IPS-NIHi7 (cell line): Measurements from ENCODE around the gene WWC1.
"Not testable (repeated sequence)": the region's sequence is repeated elsewhere in the genome, so short reads cannot be mapped to it uniquely, and the experiment has no call there.

Source experiments
- DNase-seq: peaks from one replicate; pipeline ENCODE4 v3.0.0; 2012; ENCODE audit warnings: mixed read lengths; ENCODE audit errors: extremely low spot score

WWC1 gene

DNA sequence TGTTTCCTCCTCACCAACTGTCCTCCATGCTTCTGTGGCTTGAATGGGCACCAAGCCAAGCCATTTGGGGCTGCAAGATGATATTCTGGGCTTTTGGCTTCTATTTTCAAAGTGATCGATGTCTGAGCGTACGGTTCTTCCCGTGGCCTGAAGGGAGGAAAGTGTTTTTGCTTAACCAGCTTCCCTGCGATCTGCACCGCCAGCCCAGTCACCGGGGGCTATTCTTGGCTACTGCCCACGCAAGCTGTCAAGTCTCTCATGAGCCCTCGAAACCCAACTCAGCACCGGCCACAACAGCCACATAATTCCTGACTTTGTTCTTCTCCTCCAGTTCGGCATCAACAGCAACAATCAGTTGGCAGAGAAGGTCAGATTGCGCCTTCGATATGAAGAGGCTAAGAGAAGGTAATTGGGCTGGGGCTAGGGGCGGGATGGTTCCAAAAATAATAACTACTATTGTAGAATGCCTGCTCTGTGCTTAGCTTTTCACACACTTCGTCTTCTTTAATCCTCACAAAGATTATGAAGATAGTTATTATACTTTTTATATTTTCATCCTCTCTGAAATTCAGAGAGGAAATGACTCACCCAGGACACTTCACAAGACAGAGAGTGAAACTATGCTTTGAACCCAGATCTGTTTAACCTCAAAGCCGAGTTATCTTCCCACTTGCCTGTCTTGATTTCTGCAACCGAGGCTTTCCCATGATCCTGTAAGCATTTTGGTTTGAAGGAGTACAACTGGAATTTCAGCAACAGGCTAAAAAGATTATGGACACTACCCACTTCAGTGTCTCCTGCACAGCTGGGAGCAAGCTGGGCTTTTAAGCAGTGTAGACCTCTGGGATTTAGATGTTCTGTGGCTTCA lies 118.4 kb downstream of the WWC1 start:
- DNase-seq = no peak

DNA sequence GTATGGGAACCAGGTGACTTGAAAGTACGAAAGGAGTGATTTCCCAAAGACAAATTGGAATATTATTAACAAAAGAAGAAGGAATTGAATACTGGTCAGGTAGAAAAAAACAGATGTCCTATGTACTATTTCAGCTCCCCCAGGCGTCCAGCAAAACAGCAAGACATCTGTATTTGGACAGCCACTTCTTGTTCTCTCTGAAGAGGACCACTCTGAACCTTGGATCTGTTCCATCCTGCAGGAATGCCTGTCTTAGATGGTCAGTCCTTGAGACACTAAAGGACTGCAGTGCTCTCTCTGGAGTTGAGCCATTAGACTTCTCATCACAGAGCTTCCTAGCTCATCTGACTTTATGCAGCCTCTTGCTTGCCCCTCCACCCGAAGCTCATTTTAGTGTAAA lies 120.4 kb downstream of the WWC1 start:
- no peak for DNase-seq

DNA sequence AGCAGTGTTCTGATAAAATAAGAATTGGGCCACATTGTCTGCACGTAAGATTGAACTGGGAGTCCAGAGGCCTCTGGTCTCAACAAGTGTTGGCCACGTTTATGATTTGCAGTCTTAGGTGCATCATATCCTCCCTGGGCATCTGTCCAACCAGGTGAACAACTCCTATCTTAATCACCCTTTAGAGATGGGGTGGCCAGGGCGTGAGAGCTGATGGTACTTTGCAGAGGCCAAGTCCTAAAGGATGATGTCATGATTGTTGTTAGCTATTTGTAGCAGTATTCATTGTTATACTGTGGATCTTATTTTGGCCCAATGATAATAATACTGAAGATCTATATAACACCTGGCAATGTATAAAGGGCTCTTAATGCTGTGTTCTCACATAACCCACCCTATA lies 121.6 kb downstream of the WWC1 start:
- DNase-seq = no peak

DNA sequence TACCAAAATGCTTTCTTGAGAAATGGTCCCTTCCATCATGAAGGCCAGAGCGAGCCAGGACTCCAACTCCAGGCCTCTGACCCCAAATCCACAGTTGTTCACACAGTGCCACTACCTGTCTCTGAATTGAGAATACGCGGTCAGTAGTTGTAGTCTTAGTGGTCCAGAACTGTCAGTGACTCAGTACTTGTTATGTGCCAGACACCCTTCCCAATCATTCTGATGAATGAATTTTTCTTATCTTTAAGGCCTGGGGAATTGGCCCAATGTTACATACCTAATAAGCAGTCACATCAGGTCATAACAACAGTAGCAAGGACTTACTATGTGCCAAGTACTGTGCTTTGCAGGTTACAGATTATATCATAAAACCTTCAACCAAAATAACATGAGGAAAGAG lies 122.2 kb downstream of the WWC1 start:
- DNase-seq = no peak

DNA sequence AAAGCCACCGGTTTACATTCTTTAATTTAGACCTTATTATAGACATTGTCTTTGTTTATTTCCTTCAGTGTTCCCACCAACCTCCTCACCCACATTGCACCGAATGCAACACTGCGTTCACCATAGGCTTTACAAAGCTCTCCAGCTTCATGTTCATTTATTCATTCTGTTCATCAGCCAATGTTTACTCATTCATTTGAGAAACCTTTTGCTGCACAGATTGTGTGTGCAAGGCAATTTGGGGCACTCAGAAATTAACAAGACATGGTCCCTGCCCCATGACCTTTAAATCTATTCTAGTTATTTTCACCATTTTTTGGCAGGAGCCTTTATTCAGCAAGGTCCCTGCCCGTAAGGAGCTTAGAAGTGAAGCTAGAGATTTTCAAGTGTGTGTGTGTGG lies 124.0 kb downstream of the WWC1 start:
- no peak for DNase-seq

DNA sequence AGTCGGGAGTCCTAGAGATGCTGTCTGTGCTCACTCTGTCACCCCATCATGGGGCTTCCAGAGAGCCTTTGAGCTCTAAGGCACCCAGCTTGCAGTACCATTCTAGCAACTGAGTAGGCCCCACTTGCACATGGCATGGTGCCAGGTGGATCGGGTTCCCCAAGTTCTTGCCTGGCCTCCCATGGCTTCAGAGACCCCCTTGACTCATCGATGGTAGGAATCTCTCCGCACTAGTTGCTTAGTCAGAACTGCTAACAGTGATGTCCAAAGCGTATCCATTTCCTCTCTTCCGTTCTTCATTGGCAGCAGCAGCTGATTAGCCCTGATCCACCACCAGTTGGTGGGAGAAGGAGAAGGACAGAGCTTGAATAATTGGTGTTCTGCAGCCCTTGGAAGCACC lies 124.5 kb downstream of the WWC1 start:
- DNase-seq = no peak

- DNase-seq = no peak
Measured at GRCh38 chr5:168417731-168418429, 126.4 kb downstream of the WWC1 start.

DNA sequence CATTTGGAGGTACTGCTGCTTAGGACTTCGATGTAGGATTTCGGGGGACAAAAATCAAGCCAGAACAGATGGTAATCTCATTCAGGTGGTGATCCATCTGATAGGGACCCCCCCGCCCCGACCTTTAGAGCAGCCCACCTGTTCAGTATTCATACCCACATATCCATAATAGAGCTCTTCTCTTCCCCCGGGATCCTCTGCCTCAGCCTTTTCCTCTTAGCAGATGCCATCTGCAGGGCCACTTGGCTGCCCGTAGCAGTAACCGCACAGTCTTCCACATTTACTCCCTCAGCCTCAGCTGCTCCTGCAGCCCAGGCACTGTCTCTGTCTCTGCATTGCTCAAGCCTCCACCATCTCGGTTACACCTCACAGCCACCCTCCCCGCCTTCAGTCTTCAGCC lies 129.0 kb downstream of the WWC1 start:
- no peak for DNase-seq

GRCh38 chr5:168422431-168422830 lies 131.0 kb downstream of the WWC1 start:
- no peak for DNase-seq

DNA sequence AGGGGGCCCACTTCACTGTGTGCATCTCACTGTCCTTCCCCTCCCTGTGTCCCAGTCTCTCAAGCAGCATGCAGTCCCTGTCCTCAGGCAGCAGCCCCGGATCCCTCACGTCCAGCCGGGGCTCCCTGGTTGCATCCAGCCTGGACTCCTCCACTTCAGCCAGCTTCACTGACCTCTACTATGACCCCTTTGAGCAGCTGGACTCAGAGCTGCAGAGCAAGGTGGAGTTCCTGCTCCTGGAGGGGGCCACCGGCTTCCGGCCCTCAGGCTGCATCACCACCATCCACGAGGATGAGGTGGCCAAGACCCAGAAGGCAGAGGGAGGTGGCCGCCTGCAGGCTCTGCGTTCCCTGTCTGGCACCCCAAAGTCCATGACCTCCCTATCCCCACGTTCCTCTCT lies 132.0 kb downstream of the WWC1 start:
- DNase-seq = no peak

DNA sequence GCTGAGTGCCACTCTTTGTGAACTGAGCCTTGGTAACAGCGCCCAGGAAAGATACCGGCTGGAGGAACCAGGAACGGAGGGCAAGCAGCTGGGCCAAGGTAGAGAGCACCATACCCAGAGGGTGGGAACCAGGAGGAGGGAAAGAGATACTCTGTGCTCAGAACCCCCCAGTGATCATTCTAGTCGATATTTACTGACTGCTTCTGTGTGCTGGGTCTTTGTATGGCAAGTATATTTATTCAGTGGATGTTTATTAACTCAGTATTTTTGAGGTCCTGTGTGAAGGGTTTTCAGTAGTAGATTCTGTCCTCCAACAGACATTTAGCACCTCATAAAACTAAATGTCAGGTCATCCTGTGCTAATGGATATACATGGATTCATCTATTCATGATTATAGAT lies 132.5 kb downstream of the WWC1 start:
- DNase-seq = no peak

GRCh38 chr5:168424594-168425323 lies 133.3 kb downstream of the WWC1 start:
- no peak for DNase-seq

GRCh38 chr5:168426007-168426863 lies 134.8 kb downstream of the WWC1 start:
- no peak for DNase-seq

DNA sequence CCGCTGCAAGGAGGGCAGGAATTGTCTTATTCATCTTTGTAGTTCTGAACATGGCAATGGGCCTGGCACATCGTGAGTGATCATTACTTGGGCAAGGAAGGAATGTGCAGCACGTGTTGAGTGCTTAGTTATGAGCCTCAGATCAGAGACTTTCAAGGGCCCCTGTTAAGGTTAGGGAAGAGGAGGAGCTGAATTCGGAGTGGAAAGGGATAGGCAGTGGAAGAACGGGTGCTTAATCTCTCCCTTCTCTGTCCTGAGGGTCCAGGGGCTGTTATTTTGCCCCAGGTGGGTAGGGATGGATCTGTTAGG lies 135.4 kb downstream of the WWC1 start:
- no peak for DNase-seq

DNA sequence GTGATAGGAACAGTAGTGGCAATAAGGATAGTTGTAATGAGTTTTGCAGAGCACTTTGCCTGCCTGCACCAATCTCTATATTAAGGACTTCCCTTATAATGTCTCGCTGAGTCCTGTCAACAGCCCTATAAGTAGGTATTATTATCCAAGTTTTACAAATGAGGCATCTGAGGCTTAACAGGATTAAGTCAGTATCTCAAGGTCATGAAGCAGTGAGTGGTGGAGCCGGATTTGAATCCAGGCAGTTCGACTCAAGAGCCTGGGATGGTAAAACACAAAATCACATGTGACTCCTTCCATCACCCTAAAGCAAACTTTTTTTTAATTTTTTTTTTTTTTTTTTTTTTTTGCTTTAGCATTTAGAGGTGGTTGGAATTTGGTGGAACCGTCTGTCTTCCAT lies 135.8 kb downstream of the WWC1 start:
- DNase-seq = no peak

GRCh38 chr5:168428552-168428951 lies 137.1 kb downstream of the WWC1 start:
- DNase-seq = no peak

DNA sequence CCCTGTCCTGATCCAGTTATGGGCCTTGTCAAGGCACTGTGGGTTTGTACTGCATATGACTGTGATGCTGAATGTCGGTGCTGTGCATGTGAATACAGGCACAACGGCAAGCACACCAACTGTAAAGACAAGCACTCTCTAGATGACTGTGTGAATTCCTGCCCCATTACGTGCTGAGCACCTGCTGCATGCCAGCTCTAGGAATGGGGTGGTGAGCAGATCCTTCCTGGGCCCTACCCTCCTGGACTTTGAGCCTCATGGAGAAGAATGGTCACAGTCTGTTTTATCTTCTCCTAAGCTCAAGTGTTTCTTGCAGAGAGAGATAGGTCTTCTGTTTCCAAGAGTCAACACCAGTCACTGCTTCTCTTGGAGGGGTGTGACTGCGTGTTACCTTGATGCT lies 138.9 kb downstream of the WWC1 start:
- no peak for DNase-seq

- no peak for DNase-seq
Measured at GRCh38 chr5:168432903-168433302, 141.5 kb downstream of the WWC1 start.

DNA sequence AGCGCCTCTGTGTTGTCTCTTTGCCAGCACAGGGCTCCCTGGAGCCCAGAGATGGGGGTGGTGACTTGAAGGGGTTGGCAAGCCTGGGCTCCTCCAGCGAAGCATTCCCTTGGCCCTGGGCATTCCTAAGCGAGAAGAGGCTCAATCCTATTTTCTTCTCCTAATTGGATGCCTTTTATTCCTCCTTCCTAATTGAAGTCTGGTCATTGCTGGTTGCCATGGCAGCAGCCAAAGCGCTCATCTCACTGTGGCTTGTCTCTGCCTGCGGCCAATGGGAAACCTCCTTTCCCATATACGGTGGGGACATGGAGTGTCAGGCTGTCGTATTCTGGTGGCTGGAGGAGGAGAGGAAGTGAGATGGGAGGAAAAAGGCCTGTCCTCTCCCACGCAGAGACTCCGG lies 142.6 kb downstream of the WWC1 start:
- peak; percentile 35 for DNase-seq

- DNase-seq = no peak
Measured at GRCh38 chr5:168434746-168435321, 143.4 kb downstream of the WWC1 start.

DNA sequence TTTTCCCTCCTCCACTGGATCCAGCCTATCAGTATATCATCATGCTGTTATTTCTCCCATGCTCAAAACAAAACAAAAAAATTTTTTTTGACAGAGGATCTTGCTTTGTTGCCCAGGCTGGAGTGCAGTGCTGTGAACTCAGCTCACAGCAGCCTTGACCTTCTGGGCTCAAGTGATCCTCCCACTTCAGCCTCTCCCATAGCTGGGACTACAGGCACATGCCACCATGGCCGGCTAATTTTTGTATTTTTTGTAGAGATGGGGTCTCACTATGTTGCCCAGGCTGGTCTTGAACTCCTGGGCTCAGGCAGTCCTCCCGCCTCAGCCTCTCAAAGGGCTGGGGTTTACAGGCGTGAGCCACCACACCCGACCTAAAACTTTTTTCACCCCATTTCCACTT lies 143.9 kb downstream of the WWC1 start:
- not testable (repeated sequence) for DNase-seq

GRCh38 chr5:168438349-168438748 lies 146.9 kb downstream of the WWC1 start:
- no peak for DNase-seq
